GM18909 (cell line): Measurements from ENCODE around the gene DHX15.

Experiments used
- ATAC-seq: cut with Tn5 transposase; IDR thresholded peaks from one replicate; pipeline ENCODE4 v1.9.1; 2021; ENCODE audit warnings: mild to moderate bottlenecking; ENCODE audit not compliant: unreplicated experiment, poor library complexity

The DHX15 gene

GRCh38 chr4:24583451-24584210, 723 bp downstream of the DHX15 start:
- ATAC-seq: peak; percentile 37

GRCh38 chr4:24582235-24582832, 2.0 kb downstream of the DHX15 start:
- no peak for ATAC-seq

- no peak for ATAC-seq
Observed at GRCh38 chr4:24578364-24578763, 6.0 kb downstream of the DHX15 start.

GRCh38 chr4:24576276-24576675, 8.1 kb downstream of the DHX15 start:
- ATAC-seq: no peak

GRCh38 chr4:24574236-24574635, 10.1 kb downstream of the DHX15 start:
- no peak for ATAC-seq

GRCh38 chr4:24573582-24573981, 10.8 kb downstream of the DHX15 start:
- no peak for ATAC-seq

- no peak for ATAC-seq
Observed at GRCh38 chr4:24570574-24571236, 13.6 kb downstream of the DHX15 start.

- ATAC-seq: no peak
Observed at GRCh38 chr4:24570172-24570571, 14.2 kb downstream of the DHX15 start.

GRCh38 chr4:24569662-24570061, 14.7 kb downstream of the DHX15 start:
- no peak for ATAC-seq

- no peak for ATAC-seq
Observed at GRCh38 chr4:24568425-24568824, 15.9 kb downstream of the DHX15 start.

GRCh38 chr4:24565054-24565453, 19.3 kb downstream of the DHX15 start:
- no peak for ATAC-seq

- ATAC-seq: no peak
Observed at GRCh38 chr4:24564488-24564887, 19.9 kb downstream of the DHX15 start.

- no peak for ATAC-seq
Observed at GRCh38 chr4:24561438-24562139, 22.8 kb downstream of the DHX15 start.

GRCh38 chr4:24560868-24561368, 23.4 kb downstream of the DHX15 start:
- ATAC-seq: no peak

GRCh38 chr4:24559889-24560288, 24.5 kb downstream of the DHX15 start:
- ATAC-seq: no peak

- ATAC-seq: no peak
Observed at GRCh38 chr4:24559032-24559821, 25.1 kb downstream of the DHX15 start.

- ATAC-seq: no peak
Observed at GRCh38 chr4:24557026-24558025, 27.0 kb downstream of the DHX15 start.

- no peak for ATAC-seq
Observed at GRCh38 chr4:24551492-24552289, 32.7 kb downstream of the DHX15 start.
